ENCODE measurements around the gene GRK5.

GRK5 gene

GRCh38 chr10:119302172-119302571, 94.8 kb downstream of the GRK5 start:
- DNase-seq = no peak

- DNase-seq = no peak
Measured at GRCh38 chr10:119302591-119303253, 95.4 kb downstream of the GRK5 start.

GRCh38 chr10:119303886-119304285, 96.5 kb downstream of the GRK5 start:
- no peak for DNase-seq

- no peak for DNase-seq
Measured at GRCh38 chr10:119304541-119304940, 97.2 kb downstream of the GRK5 start.

- DNase-seq = peak; percentile 97
Measured at GRCh38 chr10:119305860-119306513, 98.6 kb downstream of the GRK5 start.

GRCh38 chr10:119306514-119306951, 99.2 kb downstream of the GRK5 start:
- DNase-seq = peak; percentile 84

- no peak for DNase-seq
Measured at GRCh38 chr10:119306986-119307392, 99.6 kb downstream of the GRK5 start.

- no peak for DNase-seq
Measured at GRCh38 chr10:119308089-119308488, 100.7 kb downstream of the GRK5 start.

- no peak for DNase-seq
Measured at GRCh38 chr10:119308551-119309422, 101.4 kb downstream of the GRK5 start.

- DNase-seq = no peak
Measured at GRCh38 chr10:119309423-119309770, 102.0 kb downstream of the GRK5 start.

GRCh38 chr10:119310806-119311205, 103.4 kb downstream of the GRK5 start:
- DNase-seq = no peak

GRCh38 chr10:119312241-119312640, 104.9 kb downstream of the GRK5 start:
- DNase-seq = no peak

- DNase-seq = no peak
Measured at GRCh38 chr10:119313024-119313423, 105.7 kb downstream of the GRK5 start.

GRCh38 chr10:119313644-119314043, 106.3 kb downstream of the GRK5 start:
- peak; percentile 57 for DNase-seq

GRCh38 chr10:119314061-119314460, 106.7 kb downstream of the GRK5 start:
- no peak for DNase-seq

- DNase-seq = no peak
Measured at GRCh38 chr10:119314486-119314885, 107.1 kb downstream of the GRK5 start.

- peak; percentile 72 for DNase-seq
Measured at GRCh38 chr10:119315128-119316001, 108.0 kb downstream of the GRK5 start.

GRCh38 chr10:119316002-119316358, 108.6 kb downstream of the GRK5 start:
- DNase-seq = no peak

GRCh38 chr10:119316729-119317097, 109.3 kb downstream of the GRK5 start:
- no peak for DNase-seq

- no peak for DNase-seq
Measured at GRCh38 chr10:119318411-119319160, 111.2 kb downstream of the GRK5 start.

- DNase-seq = no peak
Measured at GRCh38 chr10:119319161-119319919, 112.0 kb downstream of the GRK5 start.

- no peak for DNase-seq
Measured at GRCh38 chr10:119319920-119320258, 112.5 kb downstream of the GRK5 start.
